ENCODE results near the gene FKTN. TPM values are rescaled to one million over a fixed set of nuclear protein-coding genes. Genes with fewer than 3 reads are reported as not detected.

Gene FKTN
- total RNA-seq, 1 experiment from 2014 or later = 10.8 TPM

GRCh38 chr9:105683688-105684275, 125.9 kb downstream of the FKTN start:
- POLR2A ChIA-PET = interaction anchor here (0.7 kb wide), 1 partner anchor 1158 kb away, joined by 3 read pairs; no protein-coding TSS in a partner anchor
- Mint-ChIP-seq H3K4me3 (no peak overlapping the region), H3K27ac (no peak overlapping the region), H3K36me3 (no peaks in the 10 kb centered on the region), H3K4me1 (peaks cover 11% of the 10 kb centered on the region), H3K27me3 (ENCODE audit: low read depth) (no peaks in the 10 kb centered on the region), H3K9me3 (no peaks in the 10 kb centered on the region)
- DNase-seq (ENCODE audit: low spot score) = no peak
- ATAC-seq = no peak
- TF ChIP-seq GRHL2 (CRISPR knock-in tag; IDR thresholded peaks at IDR 0.05; ENCODE audit: insufficient replicate concordance, severe bottlenecking) (no peak), SOX15 (CRISPR knock-in tag; IDR thresholded peaks at IDR 0.05) (no peak), FOXP1 (CRISPR knock-in tag; IDR thresholded peaks at IDR 0.05; ENCODE audit: borderline replicate concordance) (no peak), ESRRA (CRISPR knock-in tag; IDR thresholded peaks at IDR 0.05; ENCODE audit: borderline replicate concordance) (no peak), USF1 (CRISPR knock-in tag; IDR thresholded peaks at IDR 0.05) (no peak), ZNF425 (CRISPR knock-in tag; conservative IDR thresholded peaks at IDR 0.05) (no peak), CREM (CRISPR knock-in tag; IDR thresholded peaks at IDR 0.05) (no peak), E2F4 (CRISPR knock-in tag; IDR thresholded peaks at IDR 0.05; ENCODE audit: borderline replicate concordance, low read depth) (no peak), ZNF232 (CRISPR knock-in tag; IDR thresholded peaks at IDR 0.05) (no peak), IRF1 (CRISPR knock-in tag; IDR thresholded peaks at IDR 0.05) (no peak), RELA (CRISPR knock-in tag; IDR thresholded peaks at IDR 0.05; ENCODE audit: borderline replicate concordance) (no peak), HMGXB4 (CRISPR knock-in tag; IDR thresholded peaks at IDR 0.05) (no peak), GTF2I (CRISPR knock-in tag; conservative IDR thresholded peaks at IDR 0.05) (no peak), ATF3 (CRISPR knock-in tag; conservative IDR thresholded peaks at IDR 0.05) (no peak), ZNF138 (CRISPR knock-in tag; conservative IDR thresholded peaks at IDR 0.05) (no peak), AFF4 (CRISPR knock-in tag; IDR thresholded peaks at IDR 0.05; ENCODE audit: borderline replicate concordance) (no peak), GABPB1 (CRISPR knock-in tag; IDR thresholded peaks at IDR 0.05) (no peak), SMAD4 (CRISPR knock-in tag; IDR thresholded peaks at IDR 0.05) (no peak), ATF2 (CRISPR knock-in tag; IDR thresholded peaks at IDR 0.05; ENCODE audit: borderline replicate concordance, low read depth) (no peak)
- CTCF ChIA-PET = no interaction called here

All from WTC11 (cell line).